GM21526 (cell line): Measurements from ENCODE around the gene MROH2B.

Experiments
- ATAC-seq: cut with Tn5 transposase; IDR thresholded peaks from one replicate; pipeline ENCODE4 v1.9.1; 2021; ENCODE audit warnings: moderate library complexity; ENCODE audit not compliant: unreplicated experiment, low FRiP score

The MROH2B gene

GRCh38 chr5:40976041-40976440 is 95.1 kb downstream of the MROH2B start:
- ATAC-seq: no peak

GRCh38 chr5:40973364-40974004 is 97.7 kb downstream of the MROH2B start:
- no peak for ATAC-seq

GRCh38 chr5:40972434-40972833 is 98.7 kb downstream of the MROH2B start:
- no peak for ATAC-seq

- ATAC-seq: no peak
Observed at GRCh38 chr5:40962207-40962955, 108.8 kb downstream of the MROH2B start.

GRCh38 chr5:40960037-40960436 is 111.1 kb downstream of the MROH2B start:
- no peak for ATAC-seq

- no peak for ATAC-seq
Observed at GRCh38 chr5:40958811-40959210, 112.3 kb downstream of the MROH2B start.

GRCh38 chr5:40957048-40957447 is 114.1 kb downstream of the MROH2B start:
- ATAC-seq: no peak

GRCh38 chr5:40955313-40955712 is 115.8 kb downstream of the MROH2B start:
- no peak for ATAC-seq
